Neural crest cell (in vitro differentiated cells): ENCODE data around the gene SARM1. TPM values are rescaled to one million over a fixed set of nuclear protein-coding genes. Genes with fewer than 3 reads are reported as not detected.

Experiments
- DNase-seq: peaks from one replicate; pipeline ENCODE4 v3.0.0; 2021; ENCODE audit warnings: low read depth, mixed read lengths, low spot score
- H3K27ac Mint-ChIP-seq: one replicate; pipeline ENCODE4 v1.8.0; 2021; ENCODE audit warnings: mild to moderate bottlenecking, mixed read lengths; ENCODE audit not compliant: unreplicated experiment
- H3K27me3 Mint-ChIP-seq: 2 replicates; pipeline ENCODE4 v1.8.0; 2021; ENCODE audit warnings: low read depth, mild to moderate bottlenecking, mixed read lengths
- H3K36me3 Mint-ChIP-seq: 2 replicates; pipeline ENCODE4 v1.8.0; 2021; ENCODE audit warnings: low read depth, mild to moderate bottlenecking, mixed read lengths
- H3K4me1 Mint-ChIP-seq: 2 replicates; pipeline ENCODE4 v1.8.0; 2021; ENCODE audit warnings: mixed read lengths
- H3K4me3 Mint-ChIP-seq: one replicate; pipeline ENCODE4 v1.8.0; 2021; ENCODE audit warnings: mild to moderate bottlenecking, mixed read lengths
- H3K9me3 Mint-ChIP-seq: 2 replicates; pipeline ENCODE4 v1.8.0; 2021; ENCODE audit warnings: mixed read lengths
- CTCF ChIP-seq: fragments of 200-600 bp; sonication (generic); conservative IDR thresholded peaks from 2 replicates; pipeline ENCODE4 v1.5.0; 2021; ENCODE audit warnings: antibody characterized with exemption, mild to moderate bottlenecking
- long read RNA-seq: library from polyadenylated mRNA; unstranded; transcript quantifications from one replicate; pipeline ENCODE4 v2.0.0, GENCODE V29; 2020
- total RNA-seq: library from RNA; stranded (reverse); gene quantifications from 2 replicates; pipeline ENCODE4 v1.2.1, GENCODE V29; 2021

Gene SARM1
- 47.5 and 52.5 TPM in 2 replicates for total RNA-seq
- long read RNA-seq, partial matches to known transcripts, result 0 of 28 reads
- long read RNA-seq, other reads (novel, unspliced or antisense), result 28 of 28 reads

GRCh38 chr17:28371245-28372202 is at the start of gene SARM1:
Gene SARM1 (plus strand): TSS chr17:28371694. CDS start chr17:28372033, 339 bp downstream.
- Mint-ChIP-seq H3K27me3 (peaks cover 2% of the 10 kb centered on the region), H3K4me1 (peaks cover 35% of the 10 kb centered on the region), H3K4me3 (peak within 1 kb of the TSS; percentile 90)

DNA sequence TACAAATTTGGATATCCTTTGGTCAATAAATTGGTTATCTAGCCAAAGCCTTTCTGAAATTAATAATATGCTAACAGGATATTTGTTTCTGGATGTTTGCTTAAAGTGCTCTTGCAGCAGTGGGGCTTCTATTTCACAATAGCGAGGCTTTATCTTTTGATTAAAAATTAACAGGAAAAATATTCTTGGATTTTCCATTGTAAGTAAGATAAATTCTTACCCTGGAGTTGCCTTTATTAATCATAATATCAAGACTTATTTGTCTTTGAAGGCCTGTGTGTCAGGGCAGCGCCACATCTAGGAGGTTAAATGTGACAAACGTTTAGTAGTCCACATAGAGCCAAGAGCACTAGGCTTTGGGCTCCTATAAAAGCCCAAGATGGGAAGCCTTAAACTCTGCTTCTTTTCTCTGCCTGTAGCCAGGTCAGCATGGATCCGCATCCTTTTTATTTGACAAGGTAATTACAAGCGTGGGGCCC is 47.2 kb upstream of the SARM1 start:
- Mint-ChIP-seq H3K4me3 (peak overlapping the region; percentile 27), H3K36me3 (peaks cover 15% of the 10 kb centered on the region), H3K4me1 (peaks cover 52% of the 10 kb centered on the region), H3K9me3 (no peaks in the 10 kb centered on the region), H3K27me3 (no peaks in the 10 kb centered on the region), H3K27ac (no peak overlapping the region)
- no peak for DNase-seq
- no peak for TF ChIP-seq CTCF

More at GRCh38 chr17:28371245-28372202, at the start of gene SARM1:
- peak; percentile 97 for DNase-seq
- Mint-ChIP-seq H3K27ac (peak within 1 kb of the TSS; percentile 78), H3K36me3 (peaks cover 2% of the 10 kb centered on the region), H3K9me3 (no peaks in the 10 kb centered on the region)
- TF ChIP-seq CTCF, result no peak

DNA sequence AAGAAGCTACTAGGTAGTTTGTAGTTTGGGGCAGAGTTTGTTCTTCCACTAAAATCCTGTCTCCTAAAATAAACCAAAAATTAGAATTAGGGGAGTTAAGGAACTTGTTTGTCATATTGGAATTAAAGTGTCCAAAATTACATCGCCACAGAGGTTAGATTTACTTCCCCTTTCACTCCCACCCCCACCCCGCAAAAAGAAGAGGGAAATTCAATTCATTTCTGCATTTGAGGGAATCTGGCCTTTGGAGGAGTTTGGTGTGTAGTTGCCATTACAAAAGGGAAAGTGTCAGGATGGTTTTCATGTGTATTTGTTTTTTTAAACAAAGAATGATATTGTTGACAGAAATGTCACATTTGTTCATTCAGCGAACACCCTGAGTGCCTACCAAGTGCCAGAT is 46.7 kb upstream of the SARM1 start:
- H3K27ac Mint-ChIP-seq, result peak overlapping the region; percentile 54

DNA sequence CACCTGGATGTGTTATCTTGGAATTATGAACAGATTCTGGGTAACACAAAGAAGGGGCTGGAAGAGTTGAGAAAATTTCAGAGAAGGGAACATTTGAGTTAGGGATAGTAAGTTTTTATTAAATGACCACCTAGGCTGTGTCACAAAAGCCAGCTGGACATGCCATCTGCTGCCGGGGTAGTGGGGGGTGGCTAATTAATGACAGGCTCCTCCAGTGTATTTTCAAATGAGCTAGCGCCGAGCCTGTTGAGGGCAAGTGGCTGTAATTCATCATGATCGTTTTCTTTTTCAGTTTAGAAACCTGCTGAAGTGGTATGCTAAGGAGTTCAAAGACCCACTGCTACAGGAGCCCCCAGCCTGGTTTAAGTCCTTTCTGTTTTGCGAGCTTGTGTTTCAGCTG is 46.3 kb upstream of the SARM1 start:
- peak overlapping the region; percentile 2 for H3K4me3 Mint-ChIP-seq
- H3K36me3 Mint-ChIP-seq, result peaks cover 15% of the 10 kb centered on the region
- H3K27me3 Mint-ChIP-seq, result no peaks in the 10 kb centered on the region
- DNase-seq, result no peak
- H3K4me1 Mint-ChIP-seq, result peaks cover 47% of the 10 kb centered on the region
- no peak for TF ChIP-seq CTCF
- H3K27ac Mint-ChIP-seq, result peak overlapping the region; percentile 54
- no peaks in the 10 kb centered on the region for H3K9me3 Mint-ChIP-seq

More for the DNA sequence above, 46.7 kb upstream of the SARM1 start:
- peak overlapping the region; percentile 2 for H3K4me3 Mint-ChIP-seq
- DNase-seq, result no peak
- H3K36me3 Mint-ChIP-seq, result peaks cover 15% of the 10 kb centered on the region
- TF ChIP-seq CTCF, result no peak
- no peaks in the 10 kb centered on the region for H3K9me3 Mint-ChIP-seq
- H3K4me1 Mint-ChIP-seq, result peaks cover 52% of the 10 kb centered on the region
- H3K27me3 Mint-ChIP-seq, result no peaks in the 10 kb centered on the region

DNA sequence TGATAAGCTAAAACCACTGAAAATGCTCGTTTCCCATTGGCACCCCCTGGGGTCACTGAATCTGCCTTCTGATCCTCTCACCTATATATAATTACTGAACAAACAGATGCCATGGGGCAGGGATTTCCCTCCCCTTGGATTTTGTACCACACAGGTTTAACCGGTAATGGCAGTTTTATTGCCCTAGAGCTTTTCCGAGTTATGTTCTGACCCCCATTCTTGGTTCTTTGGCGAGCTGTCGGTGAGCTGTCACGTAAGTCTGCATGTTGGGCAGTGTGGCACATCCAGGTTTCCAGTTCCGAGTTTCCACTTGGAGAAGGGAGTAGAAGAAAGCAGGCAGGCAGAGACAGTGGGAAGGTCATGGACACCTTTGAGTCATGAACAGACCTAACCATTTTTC is 45.4 kb upstream of the SARM1 start:
- no peak overlapping the region for H3K27ac Mint-ChIP-seq
- peaks cover 13% of the 10 kb centered on the region for H3K36me3 Mint-ChIP-seq
- H3K27me3 Mint-ChIP-seq, result no peaks in the 10 kb centered on the region
- peak overlapping the region; percentile 3 for H3K4me3 Mint-ChIP-seq
- DNase-seq, result no peak
- peaks cover 38% of the 10 kb centered on the region for H3K4me1 Mint-ChIP-seq
- TF ChIP-seq CTCF, result no peak
- H3K9me3 Mint-ChIP-seq, result no peaks in the 10 kb centered on the region
